ENCODE measurements around the gene TAS1R1.

The TAS1R1 gene

GRCh38 chr1:6574818-6575217, 19.7 kb downstream of the TAS1R1 start:
- DNase-seq, result no peak

GRCh38 chr1:6577831-6578525, 22.9 kb downstream of the TAS1R1 start:
- DNase-seq, result no peak

GRCh38 chr1:6578624-6579373, 23.7 kb downstream of the TAS1R1 start:
- DNase-seq, result no peak

GRCh38 chr1:6579374-6580118, 24.4 kb downstream of the TAS1R1 start, which contains the start of gene ZBTB48:
TSS of gene ZBTB48 (plus strand) at chr1:6579994. CDS start at chr1:6580610, 616 bp downstream.
- DNase-seq, result peak; percentile 95

GRCh38 chr1:6580119-6580592, 25.0 kb downstream of the TAS1R1 start:
- DNase-seq, result no peak

- no peak for DNase-seq
Observed at GRCh38 chr1:6580593-6581409, 25.7 kb downstream of the TAS1R1 start.

- no peak for DNase-seq
Observed at GRCh38 chr1:6581561-6582305, 26.6 kb downstream of the TAS1R1 start.

- DNase-seq, result no peak
Observed at GRCh38 chr1:6582370-6582769, 27.3 kb downstream of the TAS1R1 start.

GRCh38 chr1:6584126-6585080, 29.3 kb downstream of the TAS1R1 start:
- no peak for DNase-seq

GRCh38 chr1:6585081-6585722, 30.1 kb downstream of the TAS1R1 start:
- DNase-seq, result no peak

GRCh38 chr1:6585841-6586240, 30.7 kb downstream of the TAS1R1 start:
- DNase-seq, result no peak

GRCh38 chr1:6586404-6586816, 31.3 kb downstream of the TAS1R1 start:
- no peak for DNase-seq

GRCh38 chr1:6587261-6588005, 32.3 kb downstream of the TAS1R1 start:
- DNase-seq, result no peak

- DNase-seq, result no peak
Observed at GRCh38 chr1:6588128-6588892, 33.2 kb downstream of the TAS1R1 start.

- DNase-seq, result no peak
Observed at GRCh38 chr1:6588893-6589520, 33.9 kb downstream of the TAS1R1 start.

- no peak for DNase-seq
Observed at GRCh38 chr1:6590046-6590445, 34.9 kb downstream of the TAS1R1 start.

GRCh38 chr1:6591222-6591621, 36.1 kb downstream of the TAS1R1 start:
- DNase-seq, result no peak

GRCh38 chr1:6591644-6592043, 36.5 kb downstream of the TAS1R1 start:
- no peak for DNase-seq

Data from activated gamma-delta T cell (primary cell).